Measurements from ENCODE around the gene KLHL20.
A peak's percentile ranks its signal among the peaks of the same experiment; 100 is the strongest.
"Not testable (repeated sequence)": the region's sequence is repeated elsewhere in the genome, so short reads cannot be mapped to it uniquely, and the experiment has no call there.

The KLHL20 gene

DNA sequence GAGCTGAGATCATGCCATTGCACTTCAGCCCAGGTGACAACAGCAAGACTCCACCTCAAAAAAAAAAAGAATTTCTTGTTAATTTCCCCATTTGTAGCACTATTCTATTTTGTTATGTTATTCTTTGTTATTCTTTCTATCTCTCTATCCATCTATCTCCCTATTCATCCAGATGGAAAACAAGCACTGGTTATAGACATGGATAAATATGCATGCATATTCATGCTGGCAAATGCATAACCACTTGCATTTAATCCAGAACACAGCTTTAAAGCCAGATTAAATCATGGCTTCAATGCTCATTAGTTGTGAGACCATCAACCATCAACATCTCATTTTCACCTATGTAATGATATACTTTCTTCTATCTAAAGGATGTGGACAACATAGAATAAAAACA is 21.5 kb upstream of the KLHL20 start:
- TF ChIP-seq, protein P1, sequence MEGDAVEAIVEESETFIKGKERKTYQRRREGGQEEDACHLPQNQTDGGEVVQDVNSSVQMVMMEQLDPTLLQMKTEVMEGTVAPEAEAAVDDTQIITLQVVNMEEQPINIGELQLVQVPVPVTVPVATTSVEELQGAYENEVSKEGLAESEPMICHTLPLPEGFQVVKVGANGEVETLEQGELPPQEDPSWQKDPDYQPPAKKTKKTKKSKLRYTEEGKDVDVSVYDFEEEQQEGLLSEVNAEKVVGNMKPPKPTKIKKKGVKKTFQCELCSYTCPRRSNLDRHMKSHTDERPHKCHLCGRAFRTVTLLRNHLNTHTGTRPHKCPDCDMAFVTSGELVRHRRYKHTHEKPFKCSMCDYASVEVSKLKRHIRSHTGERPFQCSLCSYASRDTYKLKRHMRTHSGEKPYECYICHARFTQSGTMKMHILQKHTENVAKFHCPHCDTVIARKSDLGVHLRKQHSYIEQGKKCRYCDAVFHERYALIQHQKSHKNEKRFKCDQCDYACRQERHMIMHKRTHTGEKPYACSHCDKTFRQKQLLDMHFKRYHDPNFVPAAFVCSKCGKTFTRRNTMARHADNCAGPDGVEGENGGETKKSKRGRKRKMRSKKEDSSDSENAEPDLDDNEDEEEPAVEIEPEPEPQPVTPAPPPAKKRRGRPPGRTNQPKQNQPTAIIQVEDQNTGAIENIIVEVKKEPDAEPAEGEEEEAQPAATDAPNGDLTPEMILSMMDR (IDR thresholded peaks at IDR 0.05; ENCODE audit: insufficient read depth, missing control alignments): no peak
- no peak for FAIRE-seq
- DNase-seq (ENCODE audit: insufficient read length, low spot score): no peak

DNA sequence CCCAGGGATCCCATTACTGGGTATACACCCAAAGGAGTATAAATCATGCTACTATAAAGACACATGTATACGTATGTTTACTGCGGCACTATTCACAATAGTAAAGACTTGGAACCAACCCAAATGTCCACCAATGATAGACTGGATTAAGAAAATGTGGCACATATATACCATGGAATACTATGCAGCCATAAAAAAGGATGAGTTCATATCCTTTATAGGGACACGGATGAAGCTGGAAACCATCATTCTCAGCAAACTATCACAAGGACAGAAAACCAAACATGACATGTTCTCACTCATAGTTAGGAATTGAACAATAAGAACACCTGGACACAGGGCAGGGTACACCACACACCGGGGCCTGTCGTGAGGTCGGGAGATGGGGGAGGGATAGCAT is 13.5 kb upstream of the KLHL20 start:
- not testable (repeated sequence) for DNase-seq (ENCODE audit: insufficient read length, low spot score); FAIRE-seq

DNA sequence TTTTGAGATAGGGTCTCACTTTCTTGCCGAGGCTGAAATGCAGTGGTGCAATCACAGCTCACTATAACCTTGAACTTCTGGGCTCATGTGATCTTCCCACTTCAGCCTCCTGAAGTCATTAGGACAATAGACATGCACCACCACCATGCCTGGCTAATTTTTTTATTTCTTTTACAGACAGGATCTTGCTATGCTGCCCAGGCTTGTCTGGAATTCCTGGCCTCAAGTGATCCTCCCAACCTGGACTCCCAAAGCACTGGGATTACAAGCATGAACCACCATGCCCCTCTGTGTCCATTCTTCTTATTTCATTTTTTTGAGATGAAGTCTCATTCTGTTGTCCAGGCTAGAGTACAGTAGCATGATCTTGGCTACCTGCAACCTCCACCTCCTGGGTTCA is 12.0 kb upstream of the KLHL20 start:
- FAIRE-seq (no peak), DNase-seq (ENCODE audit: insufficient read length, low spot score) (no peak)
- TF ChIP-seq, protein P1 (IDR thresholded peaks at IDR 0.05; ENCODE audit: insufficient read depth, missing control alignments): no peak

DNA sequence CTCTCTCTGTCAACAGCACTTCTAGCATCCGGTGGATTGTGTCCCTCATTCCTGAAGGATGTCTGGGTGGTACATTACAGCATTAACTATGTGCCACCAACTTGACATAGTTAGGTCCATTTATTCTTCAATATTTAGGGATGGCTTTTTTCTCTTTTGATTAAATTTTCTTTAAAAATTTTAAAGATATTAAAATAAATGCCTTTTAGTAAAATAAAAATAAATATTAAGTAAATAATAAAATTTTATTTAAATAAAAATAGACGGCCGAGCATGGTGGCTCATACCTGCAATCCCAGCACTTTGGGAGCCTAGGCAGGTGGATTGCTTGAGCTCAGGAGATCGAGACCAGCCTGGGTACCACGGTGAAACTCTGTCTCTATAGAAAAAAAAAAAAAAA is 9.7 kb upstream of the KLHL20 start:
- DNase-seq (ENCODE audit: insufficient read length, low spot score) (no peak), FAIRE-seq (no peak)
- TF ChIP-seq, protein P1 (IDR thresholded peaks at IDR 0.05; ENCODE audit: insufficient read depth, missing control alignments): no peak

DNA sequence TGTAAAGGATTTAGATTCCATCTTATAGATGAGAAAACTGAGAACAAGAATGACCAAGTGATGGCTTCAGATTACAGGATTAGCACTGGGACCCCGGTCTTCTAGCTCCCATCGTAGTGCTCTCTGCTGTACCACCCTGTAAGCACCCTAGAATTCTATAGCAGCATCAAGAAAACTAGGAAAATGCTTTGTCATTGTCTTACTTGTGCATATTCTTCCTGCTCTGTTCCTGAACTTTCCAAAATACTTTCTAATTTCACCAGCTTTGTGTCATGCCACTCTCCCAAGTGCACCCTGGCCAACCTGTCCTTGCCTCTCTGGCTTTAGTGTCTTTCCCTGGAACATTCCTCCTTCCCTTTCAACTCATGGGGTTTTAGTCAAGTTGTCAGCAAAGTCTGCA is 6.0 kb upstream of the KLHL20 start:
- FAIRE-seq (no peak), DNase-seq (ENCODE audit: insufficient read length, low spot score) (no peak)
- TF ChIP-seq, protein P1 (IDR thresholded peaks at IDR 0.05; ENCODE audit: insufficient read depth, missing control alignments): no peak

DNA sequence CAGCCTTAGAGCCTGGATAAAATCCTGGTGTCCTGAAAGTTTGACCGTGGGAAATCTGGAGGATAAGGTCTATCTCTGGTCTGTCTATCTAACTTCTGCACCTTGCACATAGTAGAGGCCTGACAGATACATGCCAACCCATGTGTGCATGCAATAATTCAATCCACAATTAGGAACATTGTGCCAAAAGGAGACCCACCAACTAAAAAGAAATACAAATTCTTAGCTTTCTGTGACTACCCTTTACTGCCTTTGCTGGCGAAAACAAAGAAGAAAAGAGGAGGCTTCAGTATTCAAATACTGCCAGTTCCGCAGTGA is 381 bp upstream of the KLHL20 start:
- DNase-seq (ENCODE audit: insufficient read length, low spot score): no peak

DNA sequence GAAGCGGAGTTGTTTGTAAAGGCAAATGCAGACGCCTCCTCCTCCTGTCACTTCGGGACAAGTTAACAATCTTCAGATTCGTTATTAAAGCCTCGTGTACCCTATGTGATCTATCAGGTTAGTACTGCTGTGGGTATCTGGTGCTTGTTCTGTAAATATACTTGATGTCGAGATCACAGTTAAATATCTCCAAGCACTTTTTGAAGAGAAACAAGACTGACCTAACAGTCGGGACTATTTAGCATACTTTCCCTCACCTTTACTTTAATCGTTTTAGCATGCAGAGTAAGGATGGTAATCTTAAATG is 710 bp downstream of the KLHL20 start:
- TF ChIP-seq, protein P1 (IDR thresholded peaks at IDR 0.05; ENCODE audit: insufficient read depth, missing control alignments): no peak
- DNase-seq (ENCODE audit: insufficient read length, low spot score) (no peak), FAIRE-seq (peak; percentile 78)

More for the DNA sequence above, 381 bp upstream of the KLHL20 start:
- FAIRE-seq: peak; percentile 25
- TF ChIP-seq, protein P1 (IDR thresholded peaks at IDR 0.05; ENCODE audit: insufficient read depth, missing control alignments): no peak

DNA sequence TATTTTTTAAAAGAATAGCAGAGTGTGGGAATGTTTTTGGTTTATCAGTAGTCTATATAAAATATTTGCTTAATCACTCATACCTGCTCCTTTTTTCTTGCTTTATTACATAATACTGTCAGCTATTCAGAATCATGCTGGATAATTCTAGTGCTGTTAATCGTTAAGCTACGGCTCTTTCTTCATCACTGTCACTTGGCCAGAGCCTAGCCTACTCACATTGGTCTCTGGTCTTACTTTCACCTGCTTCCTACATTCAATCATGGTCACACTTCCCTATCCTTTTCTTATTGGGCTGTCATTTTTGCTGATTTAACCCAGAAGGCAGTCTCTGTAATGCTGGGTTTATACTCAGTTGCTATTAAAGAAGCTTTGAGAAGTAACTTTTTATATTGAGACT is 2.5 kb downstream of the KLHL20 start:
- FAIRE-seq (peak; percentile 46), DNase-seq (ENCODE audit: insufficient read length, low spot score) (no peak)
- TF ChIP-seq, protein P1 (IDR thresholded peaks at IDR 0.05; ENCODE audit: insufficient read depth, missing control alignments): no peak

DNA sequence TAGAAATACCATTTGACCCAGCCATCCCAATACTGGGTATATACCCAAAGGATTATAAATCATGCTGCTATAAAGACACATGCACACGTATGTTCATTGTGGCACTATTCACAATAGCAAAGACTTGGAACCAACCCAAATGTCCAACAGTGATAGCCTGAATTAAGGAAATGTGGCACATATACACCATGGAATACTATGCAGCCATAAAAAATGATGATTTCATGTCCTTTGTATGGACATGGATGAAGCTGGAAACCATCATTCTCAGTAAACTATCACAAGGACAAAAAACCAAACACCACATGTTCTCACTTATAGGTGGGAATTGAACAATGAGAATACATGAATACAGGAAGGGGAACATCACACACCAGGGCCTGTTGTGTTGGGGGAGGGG is 16.6 kb downstream of the KLHL20 start:
- not testable (repeated sequence) for FAIRE-seq; DNase-seq (ENCODE audit: insufficient read length, low spot score)
